Hematopoietic multipotent progenitor cell (in vitro differentiated cells): ENCODE measurements around the gene FERMT3. TPM values are rescaled to one million over a fixed set of nuclear protein-coding genes. Genes with fewer than 3 reads are reported as not detected.
"Not testable (repeated sequence)": the region's sequence is repeated elsewhere in the genome, so short reads cannot be mapped to it uniquely, and the experiment has no call there.

ENCODE experiments used
- DNase-seq, 3 donors: peaks; one replicate each; pipeline ENCODE4 v3.0.0-alpha.2; 2011 to 2015; ENCODE audit warnings: low read depth in 2 of 3, low spot score in 2 of 3
- total RNA-seq: library from RNA; depleted of rRNA; stranded (reverse); fragments of >200 nt; gene quantifications from one replicate; pipeline ENCODE4 v1.2.3, GENCODE V29; 2012

FERMT3 gene
- total RNA-seq = 221 TPM

DNA sequence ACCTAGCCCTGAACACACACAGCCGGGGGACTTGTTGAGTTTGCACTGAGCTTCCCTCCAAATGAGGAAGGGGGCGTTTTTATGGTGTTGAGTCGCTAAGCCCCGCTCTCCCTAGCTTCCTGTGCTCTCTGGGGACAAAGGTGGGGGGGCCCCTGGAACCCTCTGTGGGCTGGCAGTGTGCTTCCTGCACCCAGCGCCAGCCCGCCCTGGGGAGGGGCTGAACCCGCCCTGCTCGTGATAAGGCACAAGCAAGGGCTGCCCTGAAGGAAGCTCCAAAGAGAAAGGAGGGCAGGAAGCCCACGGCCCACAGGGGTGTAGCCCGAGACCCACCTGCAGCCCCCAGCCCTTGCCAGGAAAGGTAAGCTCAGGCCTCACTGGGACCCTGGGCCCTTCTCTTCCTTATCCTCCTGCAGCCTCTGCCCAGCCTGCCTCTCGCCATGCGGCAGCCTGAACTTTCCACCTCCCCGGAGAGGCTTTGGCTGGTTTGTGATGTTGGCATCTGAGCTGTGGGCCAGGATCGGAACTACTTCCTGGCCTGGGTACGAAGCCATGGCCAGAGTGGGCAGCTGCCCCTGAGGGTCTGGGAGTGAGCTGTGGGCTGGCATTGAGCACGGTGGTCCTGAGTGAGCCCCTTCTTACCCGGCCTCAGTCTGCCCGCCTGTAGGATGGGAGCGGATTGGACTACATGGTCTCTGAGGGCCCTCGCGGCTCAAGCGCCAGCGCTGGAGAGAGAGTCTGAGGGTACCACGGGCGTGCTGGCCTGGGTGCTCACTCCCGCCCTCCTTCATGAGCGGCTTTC, at the start of gene FERMT3:
Gene FERMT3 (plus strand): TSS at position 265 of the 799 bp plus-strand sequence. CDS start 644 bp downstream, outside the sequence.
- peak in 2 of 3 donors; percentile 85 to 93 for DNase-seq

GRCh38 chr11:64157631-64158394, 48.7 kb upstream of the FERMT3 start:
- no peak for DNase-seq

DNA sequence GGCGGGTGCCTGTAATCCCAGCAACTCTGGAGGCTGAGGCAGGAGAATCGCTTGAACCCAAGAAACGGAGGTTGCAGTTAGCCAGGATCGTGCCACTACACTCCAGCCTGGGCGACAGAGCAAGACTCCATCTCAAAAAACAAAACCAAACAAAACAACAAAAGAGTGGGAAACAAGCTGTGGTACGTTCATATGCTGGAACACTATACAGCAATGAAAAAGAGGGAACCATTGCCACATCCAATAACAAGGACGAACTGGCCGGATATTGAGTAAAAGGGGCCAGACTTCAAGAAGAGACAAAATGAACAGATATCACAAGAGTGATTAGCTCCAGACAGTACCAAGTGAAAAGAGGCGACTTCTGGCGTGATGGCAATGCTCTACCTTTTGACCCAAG, 45.5 kb upstream of the FERMT3 start:
- no peak for DNase-seq

DNA sequence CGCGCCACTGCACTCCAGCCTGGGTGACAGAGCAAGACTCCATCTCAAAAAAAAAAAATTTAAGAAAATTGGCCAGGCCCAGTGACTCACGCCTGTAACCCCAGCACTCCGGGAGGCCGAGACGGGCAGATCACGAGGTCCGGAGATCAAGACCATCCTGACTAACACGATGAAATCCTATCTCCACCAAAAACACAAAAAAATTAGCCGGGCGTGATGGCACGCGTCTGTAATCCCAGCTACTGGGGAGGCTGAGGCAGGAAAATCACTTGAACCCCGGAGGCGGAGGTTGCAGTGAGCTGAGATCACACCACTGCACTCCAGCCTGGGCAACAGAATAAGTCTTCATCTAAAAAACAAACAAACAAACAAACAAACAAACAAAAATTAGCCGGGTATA, 43.8 kb upstream of the FERMT3 start:
- DNase-seq = not testable (repeated sequence)

- no peak for DNase-seq
Observed at GRCh38 chr11:64163951-64164350, 42.6 kb upstream of the FERMT3 start.

DNA sequence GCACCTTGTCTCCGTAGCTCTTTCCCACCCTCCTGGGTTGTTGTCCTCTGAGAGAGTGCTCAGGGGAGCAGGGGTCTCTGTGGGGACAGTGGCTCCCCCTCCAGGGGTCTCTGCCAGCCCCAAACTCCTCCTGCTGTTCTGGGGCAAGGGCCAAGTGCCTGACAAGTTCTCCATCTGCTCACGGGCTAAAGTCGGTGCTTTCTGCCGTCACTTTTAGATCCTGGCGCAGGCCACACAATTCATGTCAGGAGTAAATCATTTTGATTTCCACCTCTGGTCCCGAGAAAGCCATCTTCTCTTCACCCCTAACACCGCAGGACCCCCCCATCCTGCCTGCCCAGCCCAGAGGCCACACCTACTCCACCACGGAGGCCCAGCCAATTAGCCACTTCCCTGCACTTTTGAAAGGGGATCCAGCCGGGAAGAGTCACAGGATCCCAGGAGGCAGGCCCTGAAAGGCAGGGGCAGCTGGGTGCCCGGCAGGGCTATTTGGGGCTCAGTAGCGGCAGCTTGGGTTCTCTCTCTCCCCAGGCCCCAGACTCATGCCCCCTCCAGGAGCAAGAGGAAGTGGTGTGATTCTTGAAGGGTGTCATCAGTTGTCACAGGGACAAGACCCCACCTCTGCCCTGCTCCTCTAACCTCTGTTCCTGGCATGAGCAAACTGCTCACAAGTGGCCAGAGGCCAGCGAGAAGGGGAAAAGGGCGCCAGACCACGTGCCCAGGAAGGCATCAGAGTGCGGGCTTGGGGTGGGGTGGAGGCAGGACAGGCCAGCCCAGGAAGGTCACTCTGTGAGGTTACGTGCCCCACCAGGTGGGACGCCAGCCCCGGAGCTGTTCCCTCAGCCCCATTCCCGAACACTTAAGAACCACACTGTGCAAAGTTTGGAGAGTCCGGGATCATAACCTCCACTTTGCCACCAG, 41.9 kb upstream of the FERMT3 start:
- no peak for DNase-seq

- peak in 1 of 3 donors; percentile 24 for DNase-seq
Observed at GRCh38 chr11:64165481-64165841, 41.1 kb upstream of the FERMT3 start.

DNA sequence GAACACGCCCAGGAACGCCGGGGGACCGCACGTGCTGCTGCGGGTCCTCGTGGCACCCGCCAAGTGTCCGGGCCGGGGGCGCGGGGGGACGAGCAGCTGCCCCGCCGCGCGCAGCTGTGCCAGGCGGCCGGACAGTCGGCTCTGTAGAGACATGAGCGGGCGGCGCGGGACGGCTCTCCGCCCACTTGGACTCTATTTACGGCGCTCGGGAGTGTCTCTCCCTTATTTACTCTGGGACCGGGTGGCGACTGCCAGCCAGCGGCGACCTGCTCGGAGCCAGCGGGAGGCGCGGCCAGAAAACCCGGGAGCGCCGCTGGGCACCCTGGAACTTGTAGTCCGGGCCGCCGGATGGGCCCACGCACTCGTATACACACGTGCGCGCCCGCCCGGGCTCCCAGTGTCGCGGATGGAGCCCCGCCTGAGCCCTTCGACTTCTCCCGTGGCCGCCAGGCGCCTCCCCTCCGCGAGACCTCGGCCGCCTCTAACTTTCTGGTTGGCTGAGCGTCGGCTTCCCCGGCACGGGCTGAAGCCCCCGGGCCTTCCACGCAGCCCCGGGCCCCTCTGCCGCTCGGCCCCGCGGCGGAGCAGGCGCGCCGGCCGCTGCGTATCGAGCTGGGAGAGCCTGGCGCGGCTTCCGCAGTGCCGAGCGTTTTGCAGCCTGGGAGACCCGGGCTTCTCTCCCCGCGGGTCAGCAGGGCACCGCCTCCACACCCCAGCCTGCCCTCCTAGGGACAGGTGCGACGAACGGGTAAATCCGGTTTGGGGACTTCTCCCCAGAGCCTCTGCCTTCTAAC, 40.5 kb upstream of the FERMT3 start, which contains the start of gene MACROD1:
Gene MACROD1 (minus strand): TSS at position 272 of the 794 bp plus-strand sequence. CDS start 119 bp downstream, at position 153.
- peak; percentile 44 to 64 (median 53) for DNase-seq

- DNase-seq = no peak
Observed at GRCh38 chr11:64170419-64170818, 36.1 kb upstream of the FERMT3 start.

GRCh38 chr11:64173616-64174355, 32.7 kb upstream of the FERMT3 start:
- DNase-seq = no peak

GRCh38 chr11:64176751-64177150, 29.8 kb upstream of the FERMT3 start:
- DNase-seq = no peak

- DNase-seq = no peak
Observed at GRCh38 chr11:64178203-64178602, 28.3 kb upstream of the FERMT3 start.

DNA sequence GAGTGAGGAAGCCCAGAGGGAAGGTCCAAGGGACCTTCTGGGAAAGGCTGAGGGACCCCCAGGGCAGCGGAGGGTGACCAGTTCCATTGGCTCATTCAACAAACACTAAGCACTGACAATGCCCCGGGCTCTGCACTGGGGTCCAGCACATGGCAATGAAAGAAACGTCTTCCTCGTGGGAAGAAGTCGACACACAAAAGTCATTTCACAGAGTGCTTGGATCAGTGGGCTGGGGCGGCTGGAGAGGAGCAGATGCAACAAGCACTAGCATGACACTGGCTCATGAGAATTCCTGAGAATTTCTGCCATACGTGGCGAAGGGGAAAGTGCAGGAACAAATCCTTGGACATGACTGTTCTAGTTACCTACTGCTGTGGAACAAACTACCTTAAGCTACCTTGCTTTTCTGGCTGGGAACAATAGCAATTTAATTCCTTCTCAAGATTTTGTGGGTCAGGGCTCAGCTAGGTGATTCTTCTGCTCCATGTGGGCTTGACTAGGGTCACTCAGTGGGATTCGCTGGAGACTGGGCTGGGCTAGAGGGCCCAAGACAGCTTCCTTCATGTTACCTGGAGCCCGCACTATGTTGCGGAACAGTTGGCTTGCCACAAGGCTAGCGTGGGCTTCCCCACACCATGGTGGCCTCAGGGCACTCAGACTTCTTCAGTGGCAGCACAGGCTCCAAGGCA, 27.4 kb upstream of the FERMT3 start:
- DNase-seq = no peak

DNA sequence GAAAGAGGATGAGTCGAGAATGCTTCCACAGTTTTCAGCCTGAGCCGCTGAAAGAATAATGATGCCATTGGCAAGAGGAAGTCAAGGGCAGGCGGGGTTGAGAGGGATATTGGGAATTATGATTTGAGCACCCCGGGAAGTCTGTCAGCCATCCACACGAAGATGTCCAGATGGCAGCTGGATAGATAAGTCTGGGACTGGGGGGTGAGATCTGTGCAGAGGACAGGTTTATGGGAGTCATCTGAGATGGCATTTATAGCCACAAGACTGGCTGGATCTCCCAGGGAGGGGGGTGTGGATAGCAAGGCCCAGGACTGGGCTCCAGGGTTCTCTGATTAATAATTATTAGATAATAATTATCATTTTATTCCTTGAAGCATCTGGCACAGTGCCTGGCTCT, 25.6 kb upstream of the FERMT3 start:
- no peak for DNase-seq

DNA sequence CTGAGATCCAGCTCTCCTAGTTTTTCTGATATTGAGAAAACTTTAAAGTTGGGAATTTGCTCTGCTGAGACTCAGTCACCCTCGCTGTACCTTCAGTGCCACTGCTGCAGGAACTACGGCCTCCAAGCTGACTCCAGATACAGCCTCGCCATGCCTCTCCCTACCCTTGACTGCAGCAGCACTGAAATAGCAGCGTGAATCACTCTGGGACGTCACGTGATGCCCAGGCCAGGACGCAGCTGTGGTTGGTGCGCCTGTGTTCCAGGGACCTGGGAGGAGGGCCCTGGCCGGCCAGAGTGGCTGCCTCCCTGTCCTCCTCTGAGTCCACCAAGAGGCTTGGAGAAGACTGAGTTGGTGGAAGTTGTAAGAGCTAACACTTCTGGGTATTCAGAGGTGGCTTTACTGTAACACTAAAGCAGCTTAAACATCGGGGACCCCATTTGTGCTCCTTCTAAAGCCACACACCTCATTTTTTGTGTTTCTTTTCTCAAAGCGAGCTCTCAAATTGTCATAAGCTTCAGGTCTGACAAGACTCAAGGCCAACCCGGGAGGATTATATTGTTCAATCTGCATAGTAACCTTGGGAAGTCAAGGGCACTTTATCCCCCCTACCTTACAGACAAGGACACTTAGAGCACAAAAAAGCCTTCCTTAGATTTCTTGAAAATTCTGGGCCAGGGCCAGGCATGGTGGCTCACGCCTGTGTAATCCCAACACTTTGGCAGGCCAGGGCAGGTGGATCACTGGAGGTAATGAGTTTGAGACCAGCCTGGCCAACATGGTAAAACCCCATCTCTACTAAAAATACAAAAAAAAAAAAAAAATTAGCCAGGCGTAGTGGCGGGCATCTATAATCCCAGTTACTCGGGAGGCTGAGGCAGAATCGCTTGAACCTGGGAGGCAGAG, 24.8 kb upstream of the FERMT3 start:
- DNase-seq = peak in 2 of 3 donors; percentile 74

DNA sequence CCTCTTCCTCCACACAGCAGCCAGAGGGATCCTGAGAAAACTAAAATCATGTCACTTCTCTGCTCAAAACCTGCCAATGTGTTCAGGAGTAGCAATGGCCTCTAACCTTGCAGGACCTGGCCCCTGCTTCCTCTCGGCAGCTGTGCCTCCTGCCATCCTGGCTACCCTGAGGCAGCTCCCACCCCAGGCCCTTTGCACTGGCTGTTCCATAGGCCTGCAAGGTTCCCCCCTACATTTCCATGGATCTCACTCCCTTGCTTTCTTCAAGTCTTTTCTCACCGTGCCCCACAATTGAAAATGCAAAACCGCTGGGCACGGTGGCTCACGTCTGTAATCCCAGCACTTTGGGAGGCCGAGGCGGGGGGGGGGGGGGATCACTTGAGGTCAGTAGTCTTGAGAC, 22.6 kb upstream of the FERMT3 start:
- DNase-seq = no peak

GRCh38 chr11:64185175-64185692, 21.3 kb upstream of the FERMT3 start:
- peak in 1 of 3 donors; percentile 36 for DNase-seq
